Erythroblast (primary cell): ENCODE data around the gene DLL1.

ENCODE experiments used
- GATA1 ChIP-seq: IDR thresholded peaks from 2 replicates; pipeline ENCODE4 v1.6.1; 2011; ENCODE audit warnings: low read depth, mild to moderate bottlenecking, control low read depth, low read length, moderate library complexity
- POLR2A ChIP-seq: IDR thresholded peaks from 2 replicates; pipeline ENCODE4 v1.6.1; 2011; ENCODE audit warnings: mild to moderate bottlenecking, low read length

DNA sequence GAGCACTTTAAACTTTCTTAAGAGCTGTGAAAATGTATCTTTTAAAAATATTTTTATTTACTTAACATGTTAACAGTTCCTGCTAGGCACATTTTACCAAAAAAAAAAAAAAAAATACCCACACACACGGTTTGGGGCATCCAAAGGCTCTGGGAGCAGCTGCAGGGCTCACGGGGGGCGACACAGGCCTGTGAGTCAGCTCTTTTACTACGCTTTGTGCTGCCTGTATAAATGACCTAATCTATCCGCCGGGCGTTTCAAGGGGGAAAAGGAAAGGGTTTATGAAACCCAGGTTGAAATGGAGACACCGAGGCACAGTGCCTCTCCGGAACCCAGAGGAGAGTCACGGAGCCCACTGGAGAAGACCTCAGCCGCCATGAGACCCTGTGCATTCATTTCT lies 40.4 kb downstream of the DLL1 start:
- no peak for TF ChIP-seq POLR2A
- no peak for TF ChIP-seq GATA1
